NCI-H82 treated with DMSO at 0.1 percent for 48 hours (cell line): ENCODE data around the gene COL11A2.
A peak's percentile ranks its signal among the peaks of the same experiment; 100 is the strongest.
"Not testable (repeated sequence)": the region's sequence is repeated elsewhere in the genome, so short reads cannot be mapped to it uniquely, and the experiment has no call there.

ENCODE experiments used
- DNase-seq: peaks from one replicate; lab custom pipeline; 2025; ENCODE audit not compliant: unreplicated experiment; lab: John Stamatoyannopoulos, UW

COL11A2 gene

DNA sequence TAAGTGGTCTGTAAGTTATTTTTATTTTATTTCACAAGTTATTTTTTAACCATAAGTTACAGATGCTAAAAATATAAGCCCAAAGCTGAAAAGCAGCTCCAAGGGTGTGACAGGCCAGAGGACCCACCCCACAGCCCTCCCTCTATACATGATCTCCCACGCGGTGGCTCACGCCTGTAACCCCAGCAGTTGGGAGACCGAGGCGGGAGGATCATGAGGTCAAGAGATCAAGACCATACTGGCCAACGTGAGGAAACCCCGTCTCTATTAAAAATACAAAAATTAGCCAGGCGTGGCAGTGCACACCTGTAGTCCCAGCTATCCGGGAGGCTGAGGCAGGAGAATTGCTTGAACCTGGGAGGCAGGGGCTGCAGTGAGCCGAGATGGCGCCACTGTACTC is 32.2 kb downstream of the COL11A2 start:
- DNase-seq, result no peak

DNA sequence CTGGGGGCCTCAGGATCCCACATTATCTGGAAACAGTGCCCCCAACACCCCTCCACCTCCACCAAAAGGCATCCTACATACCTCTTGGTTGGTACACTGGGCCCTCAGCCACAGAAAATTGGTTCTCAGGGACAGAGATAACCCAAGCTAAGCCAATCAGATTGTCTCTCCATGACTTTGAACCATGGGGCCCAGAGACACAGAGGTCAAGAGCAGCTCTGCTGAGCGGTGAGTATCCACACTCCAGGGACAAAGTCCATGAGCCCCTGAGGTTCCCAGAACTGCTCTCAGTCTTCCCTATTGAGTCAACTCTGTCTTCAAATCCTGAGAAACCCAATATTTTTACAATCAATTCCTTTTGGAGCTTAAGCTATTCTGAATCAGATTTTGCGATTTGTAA is 35.3 kb downstream of the COL11A2 start:
- no peak for DNase-seq

DNA sequence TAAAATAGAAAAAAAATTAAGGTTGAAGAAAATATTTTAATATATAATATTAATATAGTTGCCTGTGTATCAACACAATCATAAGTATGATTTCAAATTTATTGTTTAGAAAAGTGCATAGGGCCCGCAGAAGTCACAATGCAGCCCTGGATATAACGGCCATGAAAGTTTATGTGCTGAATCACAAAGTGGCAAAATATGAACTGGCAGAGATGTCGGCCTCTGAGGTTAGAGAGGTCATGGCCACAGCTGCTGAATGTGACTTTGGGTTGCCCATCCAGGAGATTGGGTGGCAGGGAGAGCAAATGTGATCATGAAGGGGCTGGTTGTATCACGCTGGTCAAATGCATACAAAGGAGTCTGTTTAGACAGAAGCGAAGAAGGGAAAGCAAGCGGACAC is 35.7 kb downstream of the COL11A2 start:
- no peak for DNase-seq

DNA sequence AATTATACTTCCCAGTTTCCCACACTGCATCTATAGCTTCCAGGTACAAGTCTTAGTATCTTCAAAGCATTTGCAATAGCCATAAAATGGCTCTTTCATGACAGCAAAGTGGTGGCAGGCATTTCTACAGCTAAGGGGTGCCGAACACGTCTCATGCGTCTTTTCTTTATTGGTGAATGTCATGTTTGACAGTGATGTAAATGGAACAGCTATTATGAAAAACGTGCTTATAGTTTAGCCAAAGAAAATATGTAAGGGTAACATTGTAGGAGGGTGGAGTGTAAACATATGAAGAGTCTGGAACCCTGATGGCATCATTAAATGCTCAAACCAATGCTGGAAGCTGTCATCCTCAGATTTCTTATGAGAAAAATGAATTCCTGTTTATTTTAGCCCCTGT is 37.9 kb downstream of the COL11A2 start:
- DNase-seq, result no peak

DNA sequence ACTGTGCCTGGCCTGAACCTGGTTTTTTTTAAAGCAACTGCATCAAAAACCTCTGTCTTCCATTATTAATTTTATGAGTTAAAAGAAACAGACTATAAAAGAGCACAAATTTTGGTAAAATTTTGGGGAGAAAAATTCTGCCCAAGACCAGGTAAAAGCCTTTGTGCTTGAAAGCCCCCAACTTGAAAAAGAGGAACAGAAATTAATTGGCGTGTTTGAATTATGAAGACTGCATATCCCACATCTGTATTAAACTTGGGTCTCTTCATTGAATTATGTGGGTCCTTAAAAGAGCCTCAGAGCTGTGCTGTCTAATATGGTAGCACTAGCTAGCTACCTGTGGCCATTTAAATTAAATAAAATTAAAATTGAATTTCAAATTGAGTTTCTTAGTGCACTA is 41.2 kb downstream of the COL11A2 start:
- no peak for DNase-seq

DNA sequence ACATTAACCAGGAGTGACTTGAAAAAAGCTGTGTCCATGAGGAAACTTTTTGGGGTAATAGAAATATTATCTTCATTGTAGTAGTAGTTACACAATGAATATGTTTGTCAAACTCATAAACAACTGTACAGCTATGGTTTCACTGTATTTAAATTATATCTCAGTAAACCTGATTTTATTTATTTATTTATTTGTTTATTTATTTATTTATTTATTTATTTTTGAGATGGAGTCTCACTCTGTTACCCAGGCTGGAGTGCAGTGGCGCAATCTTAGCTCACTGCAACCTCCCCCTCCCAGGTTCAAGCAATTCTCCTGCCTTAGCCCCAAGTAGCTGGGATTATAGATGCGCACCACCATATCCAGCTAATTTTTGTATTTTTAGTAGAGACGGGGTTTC is 41.7 kb downstream of the COL11A2 start:
- not testable (repeated sequence) for DNase-seq

DNA sequence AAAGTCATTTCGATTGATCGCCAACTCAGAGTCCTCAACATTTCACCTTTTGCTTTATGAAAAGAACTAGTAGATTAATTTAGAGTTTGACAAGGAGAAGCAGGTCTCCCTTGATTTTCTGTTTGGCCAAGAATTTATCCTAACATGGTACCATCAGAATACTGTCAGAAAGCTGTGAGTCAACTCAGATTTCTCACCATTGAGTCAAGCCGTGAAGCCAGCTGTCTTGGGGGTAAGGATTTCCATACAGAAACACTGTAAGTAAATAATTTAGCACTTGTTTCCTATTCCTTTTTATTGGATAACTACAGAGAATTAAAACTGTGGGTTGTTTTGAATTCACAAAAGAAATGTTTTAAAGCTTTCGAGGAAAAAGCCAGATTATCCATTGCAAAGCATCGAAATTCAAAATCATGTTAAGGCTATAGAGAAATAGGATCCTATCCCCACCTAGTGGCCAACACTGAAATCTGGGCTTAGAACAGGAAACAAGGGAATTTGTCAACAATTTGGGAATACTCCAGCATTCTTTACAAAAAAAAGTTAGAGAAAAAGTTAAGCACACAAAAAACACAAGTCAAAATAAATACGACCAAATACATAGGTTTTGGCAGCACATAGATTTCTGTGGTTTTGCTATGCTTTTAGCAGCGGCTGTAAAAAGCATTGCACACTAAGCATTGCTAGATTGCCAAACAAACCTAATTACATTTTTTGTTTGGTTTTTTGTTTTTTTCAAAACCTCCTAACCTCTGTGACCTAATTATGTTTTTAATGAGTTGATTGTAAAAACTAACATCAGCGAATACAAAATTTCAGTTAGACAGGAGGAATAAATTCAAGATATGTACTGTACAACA is 44.2 kb downstream of the COL11A2 start:
- peak; percentile 26 for DNase-seq

DNA sequence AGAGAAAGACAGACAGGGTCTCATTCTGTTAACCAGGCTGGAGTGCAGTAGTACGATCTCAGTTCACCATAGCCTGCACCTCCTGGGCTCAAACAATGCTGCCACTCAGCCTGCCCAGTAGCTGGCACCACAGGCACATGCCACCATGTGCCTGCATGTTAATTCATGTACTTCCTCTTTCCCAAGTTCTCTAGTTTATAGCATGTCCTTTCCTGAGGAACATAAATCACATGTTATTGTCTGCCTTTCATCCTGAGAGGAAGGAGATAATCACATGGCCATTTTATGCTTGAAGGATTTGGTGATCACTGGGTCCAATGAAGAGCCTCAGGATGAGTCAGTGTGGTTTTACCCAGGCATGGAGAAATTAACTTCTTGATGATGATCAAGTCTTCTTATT is 47.9 kb downstream of the COL11A2 start:
- DNase-seq, result no peak

DNA sequence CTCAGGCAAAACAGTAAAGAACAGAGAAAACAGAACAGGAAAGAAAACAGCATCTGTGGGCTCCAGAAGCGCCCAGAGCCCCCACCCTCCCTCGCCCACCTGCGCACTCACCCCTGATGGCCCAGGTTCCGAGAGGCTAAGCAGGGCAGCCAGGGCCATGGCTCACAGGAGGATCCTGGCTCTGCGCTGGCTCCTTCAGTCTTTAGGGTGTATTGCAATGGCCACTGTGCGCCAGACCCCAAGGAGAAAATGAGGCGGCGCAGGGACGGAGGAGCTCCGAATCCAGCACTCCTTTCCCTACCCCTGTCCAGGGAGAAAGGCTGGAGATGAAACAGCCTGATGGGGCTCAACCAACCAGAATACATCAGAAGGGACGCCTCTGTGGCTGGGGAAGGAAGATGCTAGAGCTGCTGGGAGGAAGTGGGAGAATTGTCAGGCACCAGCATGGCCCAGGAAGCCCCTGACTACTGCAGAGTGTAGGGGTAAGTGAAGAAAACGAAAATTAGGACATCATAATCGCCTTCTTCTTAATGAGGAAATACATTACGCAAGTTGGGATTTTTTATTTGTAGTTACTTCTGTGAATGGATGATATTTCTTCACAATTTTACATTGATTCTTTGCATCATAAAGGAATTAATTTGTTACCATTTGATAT is 49.0 kb downstream of the COL11A2 start:
- DNase-seq, result no peak

DNA sequence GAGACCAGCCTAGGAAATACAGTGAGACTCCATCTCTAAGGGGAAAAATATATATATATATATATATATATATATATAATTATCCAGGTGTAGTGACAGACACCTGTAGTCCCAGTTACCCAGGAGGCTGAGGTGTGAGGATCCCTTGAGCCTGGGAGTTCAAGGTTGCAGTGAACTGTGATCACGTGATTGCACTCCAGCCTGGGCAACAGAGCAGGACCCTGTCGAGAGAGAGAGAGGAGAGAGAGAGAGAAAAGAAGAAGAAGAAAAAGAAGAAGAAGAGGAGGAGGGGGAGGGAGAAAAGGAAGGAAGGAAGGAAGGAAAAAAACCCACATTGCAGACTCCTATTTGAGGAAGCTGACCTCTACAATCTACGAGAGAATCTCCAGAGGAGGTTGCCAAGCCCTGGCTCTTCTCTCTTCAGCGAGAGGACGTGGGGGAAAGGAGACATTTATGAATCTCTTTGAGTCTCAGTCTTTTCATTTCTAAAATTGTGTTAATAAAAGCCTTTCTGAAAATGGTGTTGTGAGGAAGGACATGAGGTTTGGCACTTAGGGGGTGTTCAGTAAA is 49.7 kb downstream of the COL11A2 start:
- DNase-seq, result no peak

DNA sequence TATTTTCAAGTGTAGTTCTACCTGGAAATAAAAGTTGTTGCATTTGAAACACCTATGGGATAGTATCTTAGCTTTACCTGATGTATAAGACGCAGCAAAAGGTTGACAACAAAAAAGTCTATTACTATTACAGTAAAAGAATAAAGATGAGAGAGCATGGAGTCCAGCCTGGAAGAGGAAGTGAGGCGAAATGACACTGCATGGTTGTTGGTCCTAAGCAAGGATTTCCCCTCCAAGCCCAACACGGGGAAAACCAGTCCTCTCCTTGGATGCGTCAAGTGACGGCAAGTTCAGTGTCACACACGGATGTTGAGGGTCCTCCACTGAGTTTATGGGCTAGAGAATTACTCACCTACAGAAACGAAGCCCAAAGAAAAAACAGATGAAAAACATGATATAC is 51.7 kb downstream of the COL11A2 start:
- DNase-seq, result no peak

DNA sequence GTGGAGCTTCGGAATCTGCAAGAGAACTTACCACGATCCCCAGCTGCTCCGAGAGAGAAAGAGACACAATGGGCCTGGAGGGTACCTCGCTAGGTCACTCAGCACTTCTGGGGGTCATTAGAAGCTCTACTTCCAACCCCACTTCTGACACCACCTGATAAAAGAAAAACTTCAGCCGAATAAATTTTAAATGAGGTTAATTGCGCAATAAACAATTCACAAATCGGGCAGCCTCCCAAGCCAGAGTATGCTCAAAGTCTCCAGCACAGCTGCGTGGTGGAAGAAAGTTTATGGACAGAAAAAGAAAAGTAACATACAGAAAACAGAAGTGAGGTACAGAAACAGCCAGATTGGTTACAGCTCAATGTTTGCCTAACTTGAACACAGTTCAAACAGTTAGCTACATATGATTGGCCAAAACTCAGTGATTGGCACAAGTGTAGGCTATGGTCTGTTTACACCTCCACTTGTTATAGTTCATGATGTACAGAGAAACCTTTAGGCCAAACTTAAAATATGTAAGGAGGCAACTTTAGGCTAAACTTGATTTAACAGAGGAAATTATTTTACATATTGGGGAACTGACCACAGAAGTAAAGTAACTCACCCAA is 52.6 kb downstream of the COL11A2 start:
- DNase-seq, result no peak

DNA sequence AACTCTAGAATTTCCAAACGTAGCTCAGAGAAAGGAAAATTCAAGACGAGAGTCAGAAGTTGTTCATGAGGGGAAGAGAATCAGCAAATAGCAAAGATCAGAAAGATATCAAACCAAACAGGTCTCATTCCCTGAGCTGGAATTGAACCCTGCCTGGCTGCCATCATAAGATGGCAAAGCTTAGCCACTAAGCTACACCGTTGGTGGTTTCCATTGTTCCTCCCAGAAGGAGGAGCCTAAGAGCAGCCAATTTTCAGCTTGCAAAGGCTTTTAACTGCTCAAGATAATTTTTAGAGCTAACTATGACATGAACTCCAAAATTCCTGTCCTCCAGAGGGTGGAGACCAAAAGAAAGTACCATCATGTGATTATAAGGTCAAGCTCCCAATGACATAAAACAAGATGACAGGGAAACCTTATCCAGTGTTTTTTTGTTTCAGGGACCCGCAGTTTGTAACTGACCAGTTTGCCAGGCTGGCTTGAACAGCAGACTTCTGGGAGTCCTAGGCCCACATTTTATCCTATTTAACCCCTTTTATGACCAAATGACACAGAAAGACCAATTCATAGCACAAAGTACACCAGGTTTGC is 55.9 kb downstream of the COL11A2 start:
- DNase-seq, result no peak

DNA sequence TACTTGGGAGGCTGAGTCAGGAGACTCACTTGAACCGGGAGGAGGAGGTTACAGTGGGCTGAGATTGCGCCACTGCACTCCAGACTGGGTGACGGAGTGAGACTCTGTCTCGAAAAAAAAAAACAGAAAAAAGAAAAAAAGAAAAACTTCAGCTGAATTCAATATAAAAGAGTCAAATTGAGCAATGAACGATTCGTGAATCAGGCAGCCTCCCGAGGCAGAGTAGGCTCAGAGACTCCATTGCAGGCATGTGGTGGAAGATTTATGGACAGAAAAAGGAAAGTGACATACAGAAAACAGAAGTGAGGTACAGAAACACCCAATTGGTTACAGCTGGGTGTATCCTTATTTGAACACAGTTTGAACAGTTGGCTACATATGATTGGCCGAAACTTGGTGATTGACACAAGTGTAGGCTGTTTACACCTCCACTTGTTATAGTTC is 60.2 kb downstream of the COL11A2 start:
- no peak for DNase-seq

DNA sequence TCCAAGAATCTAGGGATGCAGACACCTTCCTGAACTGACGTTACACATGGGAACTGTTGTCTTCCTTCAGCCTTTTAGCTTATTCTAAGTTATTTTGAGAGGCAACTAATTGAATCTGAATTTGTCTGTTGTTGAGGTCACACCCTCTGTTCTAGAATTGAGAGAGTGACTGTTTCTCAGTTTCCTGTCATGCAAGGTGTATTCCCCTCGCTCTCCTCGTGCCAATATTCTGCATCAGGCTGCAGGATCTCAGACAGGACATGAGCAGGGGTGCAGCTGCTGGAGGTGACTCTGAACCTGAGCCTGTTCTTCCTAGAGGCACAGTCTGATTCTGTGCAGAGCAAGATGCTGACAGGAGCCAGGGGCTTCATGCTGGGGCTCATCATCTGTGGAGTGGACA is 63.9 kb downstream of the COL11A2 start:
- no peak for DNase-seq

DNA sequence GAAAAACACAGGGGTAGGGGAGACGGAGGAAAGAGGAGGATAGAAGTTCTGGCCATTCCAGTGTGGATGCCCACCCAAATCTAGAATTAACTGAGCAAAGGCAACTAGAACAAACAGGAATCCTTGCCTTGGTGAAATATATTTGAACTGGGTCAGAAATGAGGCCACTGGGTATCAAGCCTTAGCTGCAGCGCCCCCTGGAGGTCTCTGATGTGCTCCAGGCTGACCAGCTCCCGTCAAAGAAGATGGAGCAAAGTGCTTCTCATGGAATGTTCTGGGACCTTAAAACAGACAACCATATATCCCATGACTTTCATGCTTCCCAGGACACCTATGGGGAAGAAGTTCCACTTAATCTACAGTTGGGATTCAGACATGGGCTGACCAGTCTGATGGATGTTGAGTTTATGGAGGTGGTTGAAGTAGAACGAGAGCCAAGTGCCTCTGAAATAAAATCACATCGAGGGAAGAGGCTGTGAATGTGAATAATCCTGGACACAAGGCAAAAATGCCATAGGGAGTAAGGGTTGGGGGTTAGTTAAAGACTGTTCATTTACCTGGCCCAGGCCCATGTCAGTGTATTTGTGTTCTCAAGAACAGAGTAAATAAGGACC is 66.1 kb downstream of the COL11A2 start:
- peak; percentile 23 for DNase-seq

DNA sequence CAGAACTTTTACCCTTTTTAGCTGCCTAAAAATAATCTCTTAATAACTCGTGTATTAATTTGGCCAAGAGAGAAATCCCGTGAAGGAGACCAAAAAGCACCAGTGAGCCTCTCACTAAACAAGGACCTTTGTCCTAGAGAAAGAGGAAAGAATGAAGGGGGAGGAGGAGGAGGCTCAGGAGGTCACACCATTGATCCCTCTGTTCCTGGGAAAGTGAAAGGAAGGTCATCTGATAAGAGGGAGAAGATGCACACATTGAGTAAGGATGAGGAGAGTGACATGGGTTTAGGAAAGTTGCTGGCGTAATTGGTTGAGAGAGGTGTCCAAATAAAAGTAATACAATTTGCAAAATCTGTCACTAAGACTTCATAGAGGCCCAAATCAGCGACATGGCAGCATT is 67.3 kb downstream of the COL11A2 start:
- no peak for DNase-seq

DNA sequence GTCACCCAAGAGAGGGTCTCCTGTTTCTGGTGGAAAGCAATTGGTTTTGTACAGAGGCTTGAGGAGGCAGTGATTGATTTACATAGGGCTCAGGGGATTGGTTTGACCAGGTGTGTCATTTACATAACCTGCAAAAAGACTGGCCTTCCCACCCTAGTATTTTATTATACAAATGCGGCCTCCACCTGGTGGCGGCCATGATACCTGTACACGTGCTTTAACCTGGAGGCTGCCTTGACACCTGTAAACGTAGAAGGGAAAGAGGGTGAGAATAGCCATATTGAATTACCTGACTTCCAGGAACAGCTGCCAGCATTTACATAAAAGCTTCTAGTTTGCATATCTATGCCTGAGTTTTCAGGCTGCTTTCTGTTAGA is 67.8 kb downstream of the COL11A2 start:
- no peak for DNase-seq

DNA sequence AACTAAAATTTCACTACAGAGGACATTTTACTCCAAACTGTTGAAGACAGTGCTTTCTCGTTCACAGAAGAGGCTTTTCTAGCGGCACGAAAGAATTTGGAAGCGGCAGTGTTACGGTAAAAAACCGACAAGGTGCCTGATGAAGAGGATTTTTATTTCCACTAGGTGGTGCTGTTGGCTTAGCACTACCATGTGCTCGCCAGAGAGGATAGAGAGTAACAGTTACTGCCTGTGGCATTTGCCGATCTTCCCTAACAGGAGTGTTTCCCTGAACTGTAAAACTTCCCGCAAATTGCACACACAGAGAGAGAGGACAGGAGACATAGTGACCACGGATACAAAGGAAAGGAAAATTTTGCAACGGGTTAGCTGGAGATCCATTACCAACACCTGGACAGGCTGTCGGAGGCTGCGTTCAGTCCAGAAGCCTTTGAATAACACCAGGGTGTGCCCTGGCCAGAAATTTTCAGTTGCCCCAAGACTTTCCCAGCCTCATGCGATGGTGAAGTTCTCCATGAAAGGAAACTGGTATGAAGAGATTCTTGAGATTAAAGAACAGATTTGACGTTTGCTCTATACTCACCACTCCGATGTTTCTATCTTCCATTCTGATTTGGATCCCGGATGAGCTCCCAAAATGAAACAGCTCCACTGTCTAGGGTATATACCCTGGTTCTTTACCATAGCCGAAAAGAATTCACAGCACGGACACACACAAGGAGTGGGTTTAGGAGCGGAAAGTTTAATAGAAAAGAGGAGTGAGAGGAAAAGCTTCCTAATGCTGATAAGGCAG is 68.3 kb downstream of the COL11A2 start:
- DNase-seq, result no peak

DNA sequence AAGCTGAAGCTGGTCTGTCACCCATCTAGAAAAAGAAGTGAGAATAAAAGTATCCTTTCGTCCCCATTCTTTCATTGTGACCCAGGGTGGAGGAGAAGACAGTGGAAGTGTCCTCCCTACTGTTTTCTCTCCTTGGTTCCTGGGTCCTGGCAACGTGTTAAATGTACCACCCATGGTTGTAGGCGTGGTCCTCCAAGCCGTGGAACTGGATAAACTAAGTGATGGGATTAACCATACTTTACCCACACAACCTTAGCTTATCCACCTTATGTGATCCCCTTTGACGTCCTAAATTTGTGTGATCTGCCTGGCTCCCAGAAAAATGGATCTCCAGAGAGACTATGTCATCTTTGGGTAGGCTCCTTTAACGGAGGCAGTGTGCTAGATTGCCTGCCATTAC is 69.1 kb downstream of the COL11A2 start:
- no peak for DNase-seq
